Diencephalon (tissue), 1 donor: ENCODE data around the gene ARFGAP2. TPM values are rescaled to one million over a fixed set of nuclear protein-coding genes. Genes with fewer than 3 reads are reported as not detected.

Source experiments
- small RNA-seq: library from RNA; depleted of rRNA; stranded (forward); fragments of <200 nt; gene quantifications from one replicate; pipeline ENCODE3, GENCODE V24; 2014
- total RNA-seq: library from RNA; depleted of rRNA; stranded (reverse); fragments of >200 nt; gene quantifications from one replicate; pipeline ENCODE4 v1.2.3, GENCODE V29; 2014

The ARFGAP2 gene
- 117 TPM for total RNA-seq

GRCh38 chr11:47176328-47177228, at the start of gene ARFGAP2:
ARFGAP2 (minus strand) TSS chr11:47176879; CDS start chr11:47176853, 26 bp downstream.

DNA sequence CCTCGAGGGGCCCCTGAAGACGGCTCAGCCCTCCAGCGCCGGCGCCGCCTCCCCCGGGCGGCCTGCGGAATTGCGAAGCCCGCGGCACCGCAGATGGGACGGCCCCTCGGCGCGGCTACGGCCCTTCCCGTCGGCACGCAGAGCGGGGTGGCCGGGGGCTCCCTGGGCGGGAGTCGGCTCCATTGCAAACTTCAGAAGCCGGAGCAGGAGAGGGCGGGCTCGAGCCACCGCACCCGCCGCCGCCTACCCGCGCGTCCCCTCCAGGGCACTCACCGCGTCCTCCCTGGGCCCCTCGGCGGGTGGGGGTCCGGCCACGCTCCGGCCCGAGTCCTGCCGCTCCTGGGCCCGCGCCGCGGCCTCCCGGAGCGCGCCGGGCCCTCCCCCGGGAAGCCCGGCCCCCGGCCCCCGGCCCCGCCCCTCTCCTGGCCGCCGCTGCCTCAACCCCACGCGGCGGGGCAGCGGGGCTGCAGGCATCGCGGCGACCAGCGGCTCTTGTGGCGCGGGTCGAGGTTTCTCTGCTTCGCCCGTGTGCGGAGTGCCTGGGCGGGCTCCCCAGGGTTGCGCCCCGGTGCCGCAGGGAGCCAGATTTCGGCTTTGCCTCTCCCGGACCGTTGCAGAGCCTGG, 9.5 kb upstream of the ARFGAP2 start, which contains the start of gene PACSIN3:
Gene PACSIN3 (minus strand): TSS at position 359 of the 624 bp plus-strand sequence. CDS start 3,707 bp downstream, outside the sequence.

Small RNAs within 50 kb of the gene (small RNA-seq; reads per million reads assigned to genes)
- not detected for gene MIR6745

Other genes with a start within 250 kb of the ARFGAP2 start
- gene CSTPP1, start 240.1 kb downstream of the ARFGAP2 start, total RNA-seq = 78.7 TPM
- gene PACSIN3, start 9.6 kb upstream of the ARFGAP2 start, total RNA-seq = 3.5 TPM
- gene DDB2, start 38.1 kb upstream of the ARFGAP2 start, total RNA-seq = 3.7 TPM
- 43.1 TPM for gene ACP2, start 71.9 kb upstream of the ARFGAP2 start, total RNA-seq
- gene NR1H3, start 81.1 kb upstream of the ARFGAP2 start, total RNA-seq = 11.5 TPM
- 89.0 TPM for gene MADD, start 93.3 kb upstream of the ARFGAP2 start, total RNA-seq
- not detected for gene MYBPC3, start 175.8 kb upstream of the ARFGAP2 start, total RNA-seq
- gene SPI1, start 201.7 kb upstream of the ARFGAP2 start, total RNA-seq = 1.8 TPM
- gene SLC39A13, start 231.7 kb upstream of the ARFGAP2 start, total RNA-seq = 12.5 TPM
- gene PSMC3, start 249.6 kb upstream of the ARFGAP2 start, total RNA-seq = 108 TPM